AML-193 (cell line): ENCODE results near the gene ENOSF1.
"Not testable (repeated sequence)": the region's sequence is repeated elsewhere in the genome, so short reads cannot be mapped to it uniquely, and the experiment has no call there.

Experiments used
- DNase-seq, 2 experiments: peaks; one replicate each; lab custom pipeline; 2025; lab: John Stamatoyannopoulos, UW

The ENOSF1 gene

GRCh38 chr18:708096-708495 lies 4.3 kb downstream of the ENOSF1 start:
- no peak for DNase-seq

GRCh38 chr18:706405-706804 lies 6.0 kb downstream of the ENOSF1 start:
- no peak for DNase-seq

DNA sequence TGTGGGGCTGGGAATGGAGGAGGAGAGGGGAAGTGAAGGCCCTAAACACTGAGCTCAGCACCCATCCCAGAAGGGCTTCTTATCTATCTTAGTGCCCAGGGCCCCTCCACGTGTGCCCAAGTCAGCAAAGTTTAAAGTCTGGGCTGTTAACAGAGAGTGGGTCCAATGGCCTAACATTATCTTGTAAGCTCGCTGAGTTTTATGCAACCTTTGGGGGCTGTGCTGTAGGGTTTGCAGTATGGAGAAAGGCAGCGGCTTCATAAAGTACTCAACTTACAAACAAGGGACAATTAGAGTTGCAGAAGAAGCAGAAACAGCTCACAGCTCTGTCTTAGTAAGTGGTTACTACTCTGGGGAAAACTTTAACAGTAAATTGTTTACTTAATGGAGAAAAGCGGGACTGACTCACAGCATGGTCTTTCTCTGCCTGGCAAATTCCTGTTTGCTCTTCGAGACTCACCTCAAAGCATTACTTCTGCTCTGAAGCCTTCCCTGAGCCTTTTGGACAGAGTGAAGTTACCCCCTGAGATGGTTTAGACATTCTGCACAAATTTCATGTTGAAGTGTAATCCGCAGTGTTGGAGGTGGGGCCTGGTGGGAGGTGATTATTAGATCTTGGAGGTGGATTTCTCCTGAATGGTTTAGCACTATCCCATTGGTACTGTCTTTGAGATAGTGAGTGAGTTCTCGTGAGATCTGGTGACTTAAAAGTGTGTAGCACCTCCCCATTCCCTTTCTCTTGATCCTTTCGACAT lies 9.0 kb downstream of the ENOSF1 start:
- DNase-seq, result no peak

- DNase-seq, result no peak
These were observed 14.6 kb downstream of the ENOSF1 start for GRCh38 chr18:697800-698199.

GRCh38 chr18:697012-697411 lies 15.4 kb downstream of the ENOSF1 start:
- DNase-seq, result no peak

DNA sequence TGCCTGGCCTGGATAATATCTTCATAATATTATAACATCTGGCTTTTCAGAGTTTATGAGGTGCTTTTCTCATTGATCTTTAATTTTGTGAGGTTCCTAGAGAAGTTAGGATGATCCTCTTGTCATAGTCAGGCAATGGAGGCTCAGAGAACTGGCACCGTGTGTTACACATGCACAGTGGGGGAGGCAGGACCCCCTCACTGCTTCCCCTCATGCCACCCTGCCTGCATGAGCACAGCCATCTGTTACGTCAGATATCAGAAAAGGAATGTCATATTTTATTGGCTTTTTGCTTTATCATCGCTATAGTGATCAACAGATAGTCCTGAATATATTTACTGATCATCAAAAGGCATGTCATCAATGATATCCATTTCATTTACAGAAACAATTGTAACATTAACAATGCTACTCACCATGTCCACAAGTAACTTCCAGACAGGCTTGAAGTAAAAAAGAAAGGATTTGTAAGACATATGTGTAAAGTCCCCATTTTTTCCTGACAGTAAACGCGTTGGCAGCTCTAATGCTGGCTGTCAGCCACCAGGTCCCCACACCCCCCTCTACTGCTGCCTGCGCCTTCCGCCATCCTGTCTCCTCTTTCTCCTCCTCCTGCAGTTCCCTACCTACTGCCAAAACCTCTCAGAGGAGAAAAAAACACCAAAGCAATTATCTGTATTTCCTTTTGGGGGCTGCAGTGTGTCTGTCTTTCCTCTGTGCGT lies 18.8 kb downstream of the ENOSF1 start:
- no peak for DNase-seq

- no peak for DNase-seq
These were observed 19.6 kb downstream of the ENOSF1 start for GRCh38 chr18:692824-693223.

- peak in 1 of 2 experiments; percentile 7 for DNase-seq
These were observed 24.1 kb downstream of the ENOSF1 start for GRCh38 chr18:688323-688722.

- no peak for DNase-seq
These were observed 25.9 kb downstream of the ENOSF1 start for GRCh38 chr18:686339-687111.

DNA sequence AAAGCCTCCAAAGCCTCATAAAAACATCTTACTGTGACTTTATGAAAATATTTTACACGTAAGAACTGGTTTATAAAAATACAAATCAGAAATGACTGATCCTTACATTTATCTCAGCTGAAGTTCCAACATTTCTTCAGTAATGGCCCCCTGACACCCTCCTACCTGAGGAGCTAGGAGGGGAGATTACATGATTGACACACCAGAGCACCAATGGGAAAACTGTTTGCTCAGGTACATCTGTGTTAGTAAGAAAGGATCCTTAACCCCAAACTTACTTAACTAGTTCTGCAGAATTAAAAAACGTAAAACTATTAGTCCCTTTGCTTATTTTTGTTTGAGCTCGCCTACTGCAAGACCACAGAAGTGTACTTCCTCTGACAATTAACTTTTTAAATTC lies 27.0 kb downstream of the ENOSF1 start:
- DNase-seq, result no peak

DNA sequence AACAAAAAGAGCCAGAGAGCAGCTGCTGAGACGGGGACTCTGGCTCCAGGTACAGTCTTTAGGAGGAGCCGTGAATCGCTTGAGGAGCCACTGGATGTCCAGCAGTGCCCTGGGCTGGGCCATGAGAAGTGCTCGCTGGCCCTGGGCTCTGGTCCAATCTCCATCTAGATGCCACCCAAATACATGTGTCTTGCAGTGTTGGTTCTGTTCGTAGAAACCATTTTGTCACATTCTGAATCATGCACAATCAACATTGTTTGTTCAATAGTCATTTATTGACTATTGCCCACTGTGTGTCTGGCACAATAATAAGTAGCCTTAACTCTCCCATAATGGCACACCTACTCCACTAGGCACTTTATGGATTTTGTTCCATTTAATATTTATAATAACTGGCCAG lies 28.9 kb downstream of the ENOSF1 start:
- DNase-seq, result no peak

GRCh38 chr18:682833-683232 lies 29.6 kb downstream of the ENOSF1 start:
- DNase-seq, result no peak

GRCh38 chr18:682416-682815 lies 30.0 kb downstream of the ENOSF1 start:
- DNase-seq, result not testable (repeated sequence)

GRCh38 chr18:681985-682384 lies 30.4 kb downstream of the ENOSF1 start:
- no peak for DNase-seq

DNA sequence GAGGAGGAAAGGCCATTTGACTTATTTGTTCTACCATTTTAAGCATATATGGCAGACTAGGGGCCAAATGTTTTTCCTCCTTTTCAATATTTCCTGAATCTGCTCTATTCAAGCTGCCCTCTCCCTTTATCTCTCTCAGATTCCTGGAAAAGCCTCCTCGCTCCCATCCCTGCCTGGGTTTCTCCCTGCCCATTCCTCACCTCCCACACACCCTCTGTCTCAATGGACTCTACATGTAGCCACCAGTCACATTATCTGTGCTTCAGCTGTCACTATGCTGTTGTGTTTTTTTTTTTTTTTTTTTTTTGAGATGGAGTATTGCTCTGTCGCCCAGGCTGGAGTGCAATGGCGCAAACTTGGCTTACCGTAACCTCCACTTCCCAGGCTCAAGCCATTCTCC lies 32.0 kb downstream of the ENOSF1 start:
- DNase-seq, result no peak

GRCh38 chr18:679516-679915 lies 32.9 kb downstream of the ENOSF1 start:
- no peak for DNase-seq

DNA sequence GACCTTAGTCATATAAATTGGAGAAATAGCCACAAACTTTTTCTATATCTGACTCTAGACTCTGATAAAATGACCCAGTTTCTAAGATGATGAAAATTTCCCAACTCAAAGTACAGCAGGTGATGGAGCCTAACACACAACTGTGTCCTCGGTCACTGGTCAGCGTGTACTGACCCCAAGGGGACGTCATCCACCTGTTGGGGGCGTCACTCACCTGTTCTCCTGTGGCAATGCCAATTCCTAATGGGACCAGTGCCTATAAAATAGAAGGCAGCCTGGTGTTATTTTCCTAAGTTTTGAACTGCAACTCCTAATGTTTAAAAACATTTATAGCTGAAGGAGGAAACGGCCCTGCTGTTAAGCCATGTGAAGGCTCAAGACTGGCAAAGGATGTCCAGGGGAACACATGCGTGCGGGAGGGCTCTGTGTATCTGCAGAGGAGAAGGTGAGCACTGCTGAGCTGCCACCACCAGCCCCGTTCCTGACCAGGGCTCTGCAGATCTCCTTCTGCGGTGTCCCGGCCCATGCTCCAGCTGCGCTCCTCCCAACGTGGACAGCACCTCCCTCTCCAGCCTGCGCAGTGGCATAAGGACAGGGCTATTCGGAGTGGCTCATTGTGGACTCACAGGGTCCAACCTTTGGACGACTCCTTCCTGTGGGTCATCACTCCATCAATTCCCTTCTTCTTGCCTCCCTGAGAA lies 33.8 kb downstream of the ENOSF1 start:
- DNase-seq, result no peak

DNA sequence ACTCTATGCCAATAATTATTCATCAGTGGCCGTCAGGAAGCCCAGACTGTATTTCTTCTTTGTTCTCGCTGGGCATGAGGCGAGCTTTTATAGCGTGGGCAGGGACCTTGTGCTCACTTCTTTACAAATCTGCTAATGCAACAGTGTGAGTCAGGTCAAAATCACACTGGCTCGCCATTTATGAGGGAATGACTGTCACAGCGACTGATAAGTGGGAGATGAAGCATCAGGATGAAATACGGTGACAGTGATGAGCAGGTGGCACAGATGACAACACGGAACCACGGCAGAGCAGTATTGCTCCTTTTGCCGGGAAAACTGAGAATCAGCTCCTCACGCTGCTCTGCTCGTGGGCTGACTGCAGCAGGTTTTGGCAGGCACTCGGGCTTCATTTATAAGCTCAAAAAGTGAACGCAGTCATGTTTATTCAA lies 34.5 kb downstream of the ENOSF1 start:
- DNase-seq, result no peak

- no peak for DNase-seq
These were observed 35.3 kb downstream of the ENOSF1 start for GRCh38 chr18:677145-677544.

GRCh38 chr18:676736-677135 lies 35.7 kb downstream of the ENOSF1 start:
- no peak for DNase-seq

DNA sequence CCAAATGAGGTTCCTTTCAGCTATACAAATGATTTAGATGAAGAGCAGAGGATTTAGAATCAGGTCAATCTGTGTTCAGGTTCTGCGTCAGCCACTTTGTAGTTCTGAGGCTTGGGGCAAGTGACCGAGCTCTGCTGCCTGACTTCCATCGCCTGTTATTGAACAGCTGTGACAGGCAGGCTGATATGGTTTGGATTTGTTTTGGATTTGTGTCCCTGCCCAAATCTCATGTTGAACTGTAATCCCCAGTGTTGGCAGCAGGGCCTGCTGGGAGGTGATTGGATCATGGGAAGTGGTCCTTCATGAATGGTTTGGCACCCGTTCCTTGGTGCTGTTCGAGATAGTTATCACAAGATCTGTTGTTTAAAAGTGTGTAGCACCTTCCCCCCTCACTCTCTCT lies 36.4 kb downstream of the ENOSF1 start:
- DNase-seq, result no peak

- DNase-seq, result no peak
These were observed 37.1 kb downstream of the ENOSF1 start for GRCh38 chr18:675307-675706.
